SIG-M5 (cell line): ENCODE data around the gene SF3B6.
"Not testable (repeated sequence)": the region's sequence is repeated elsewhere in the genome, so short reads cannot be mapped to it uniquely, and the experiment has no call there.

Experiments used
- DNase-seq: peaks from one replicate; lab custom pipeline; 2025; lab: John Stamatoyannopoulos, UW

The SF3B6 gene

GRCh38 chr2:24050041-24050979 is 25.8 kb downstream of the SF3B6 start:
- no peak for DNase-seq

GRCh38 chr2:24049485-24050021 is 26.6 kb downstream of the SF3B6 start, which contains the start of gene FKBP1B:
TSS of gene FKBP1B (plus strand) at chr2:24049741. CDS start at chr2:24049850, 109 bp downstream.
- DNase-seq = no peak

GRCh38 chr2:24048769-24049484 is 27.2 kb downstream of the SF3B6 start:
- DNase-seq = no peak

- DNase-seq = no peak
These were observed 28.5 kb downstream of the SF3B6 start for GRCh38 chr2:24047703-24048033.

- DNase-seq = peak; percentile 100
These were observed 29.0 kb downstream of the SF3B6 start, which contains the start of gene WDCP for GRCh38 chr2:24046930-24047702. TSS of gene WDCP (minus strand) at chr2:24047391. CDS start at chr2:24039494, 7,897 bp downstream.

GRCh38 chr2:24046599-24046929 is 29.6 kb downstream of the SF3B6 start:
- DNase-seq = no peak

GRCh38 chr2:24045511-24046508 is 30.3 kb downstream of the SF3B6 start:
- DNase-seq = no peak

GRCh38 chr2:24043133-24043532 is 33.0 kb downstream of the SF3B6 start:
- DNase-seq = not testable (repeated sequence)

- DNase-seq = no peak
These were observed 35.6 kb downstream of the SF3B6 start for GRCh38 chr2:24040511-24040910.

- DNase-seq = no peak
These were observed 37.2 kb downstream of the SF3B6 start for GRCh38 chr2:24038786-24039499.

- DNase-seq = no peak
These were observed 49.9 kb downstream of the SF3B6 start for GRCh38 chr2:24026233-24026632.

- no peak for DNase-seq
These were observed 51.0 kb downstream of the SF3B6 start for GRCh38 chr2:24024996-24025663.

- DNase-seq = no peak
These were observed 52.1 kb downstream of the SF3B6 start for GRCh38 chr2:24024018-24024417.

GRCh38 chr2:24022975-24023575 is 53.1 kb downstream of the SF3B6 start:
- no peak for DNase-seq

- no peak for DNase-seq
These were observed 53.7 kb downstream of the SF3B6 start for GRCh38 chr2:24022324-24022974.

GRCh38 chr2:24021122-24021998 is 54.8 kb downstream of the SF3B6 start:
- no peak for DNase-seq

GRCh38 chr2:24020244-24020643 is 55.9 kb downstream of the SF3B6 start:
- no peak for DNase-seq

- no peak for DNase-seq
These were observed 56.4 kb downstream of the SF3B6 start for GRCh38 chr2:24019729-24020128.
